Measurements from ENCODE around the gene HLA-C.

GRCh38 chr6:31267651-31268368 is 4.1 kb downstream of the HLA-C start:
- TF ChIP-seq CTCF (IDR thresholded peaks at IDR 0.05 in 2 of 3, conservative IDR thresholded peaks at IDR 0.05 in 1 of 3; ENCODE audit: borderline replicate concordance in 1 of 3, insufficient read depth in 1 of 3, low read depth in 2 of 3, low read length in 2 of 3) (no peak), FOSL1 (IDR thresholded peaks at IDR 0.05; ENCODE audit: low read depth) (no peak), SIN3A (IDR thresholded peaks at IDR 0.05; ENCODE audit: low read depth) (no peak), POLR2A (IDR thresholded peaks at IDR 0.05; ENCODE audit: borderline replicate concordance, extremely low read depth, insufficient read depth, insufficient read length) (no peak), ATF3 (IDR thresholded peaks at IDR 0.05) (no peak), ELF1 (IDR thresholded peaks at IDR 0.05; ENCODE audit: borderline replicate concordance, low read depth) (no peak), CEBPB (IDR thresholded peaks at IDR 0.05; ENCODE audit: low read depth) (no peak), MAX (IDR thresholded peaks at IDR 0.05) (no peak)
